Suppressor macrophage (primary cell): ENCODE measurements around the gene IGFBP2.

Experiments used
- DNase-seq, 4 experiments: peaks; one replicate each; pipeline ENCODE4 v3.0.0-alpha.2; 2020 to 2022

Gene IGFBP2

GRCh38 chr2:216663846-216664245 is 30.6 kb downstream of the IGFBP2 start:
- DNase-seq: no peak

DNA sequence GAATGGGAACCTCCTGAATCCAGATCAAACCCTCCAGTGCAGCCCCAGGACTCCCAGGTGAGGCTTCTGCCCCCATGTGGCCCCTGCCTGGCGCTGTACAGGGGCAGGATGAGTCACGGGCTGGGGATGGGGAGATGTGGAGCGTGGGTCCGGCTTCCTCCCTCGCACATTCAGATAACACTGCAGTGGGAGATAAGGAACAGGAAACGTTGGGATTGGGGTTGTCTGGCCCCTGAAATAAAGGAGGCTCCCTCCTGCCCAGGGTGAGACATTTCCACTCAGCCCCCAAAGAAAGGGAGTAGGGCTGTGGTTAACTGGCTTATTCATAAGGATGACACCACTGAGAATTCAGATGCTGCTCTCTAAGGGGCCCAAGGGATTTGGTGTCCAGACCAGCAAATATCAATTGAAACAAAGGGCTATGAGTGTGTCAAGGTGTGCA is 31.4 kb downstream of the IGFBP2 start:
- DNase-seq: no peak

DNA sequence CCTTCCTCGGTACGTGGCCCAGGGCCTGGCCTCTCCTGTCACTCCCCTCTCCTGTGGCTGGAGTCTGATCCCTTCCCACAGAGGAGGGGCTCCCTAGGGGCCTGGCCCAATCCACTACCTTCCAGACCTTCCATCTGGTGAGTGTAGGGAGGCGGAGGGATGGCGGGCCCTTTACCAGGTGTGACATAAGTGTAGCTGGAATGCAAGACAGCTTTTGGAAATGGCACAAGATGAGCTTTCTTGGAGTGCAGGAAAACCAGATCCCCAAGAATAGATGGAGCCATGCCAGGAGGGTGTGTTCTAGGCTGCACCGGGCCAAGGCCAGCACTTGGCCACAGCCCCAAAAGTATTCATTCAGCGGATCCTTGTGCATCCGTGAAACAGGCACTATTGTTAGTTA is 32.0 kb downstream of the IGFBP2 start:
- no peak for DNase-seq

- no peak for DNase-seq
Observed at GRCh38 chr2:216665717-216666116, 32.5 kb downstream of the IGFBP2 start.

DNA sequence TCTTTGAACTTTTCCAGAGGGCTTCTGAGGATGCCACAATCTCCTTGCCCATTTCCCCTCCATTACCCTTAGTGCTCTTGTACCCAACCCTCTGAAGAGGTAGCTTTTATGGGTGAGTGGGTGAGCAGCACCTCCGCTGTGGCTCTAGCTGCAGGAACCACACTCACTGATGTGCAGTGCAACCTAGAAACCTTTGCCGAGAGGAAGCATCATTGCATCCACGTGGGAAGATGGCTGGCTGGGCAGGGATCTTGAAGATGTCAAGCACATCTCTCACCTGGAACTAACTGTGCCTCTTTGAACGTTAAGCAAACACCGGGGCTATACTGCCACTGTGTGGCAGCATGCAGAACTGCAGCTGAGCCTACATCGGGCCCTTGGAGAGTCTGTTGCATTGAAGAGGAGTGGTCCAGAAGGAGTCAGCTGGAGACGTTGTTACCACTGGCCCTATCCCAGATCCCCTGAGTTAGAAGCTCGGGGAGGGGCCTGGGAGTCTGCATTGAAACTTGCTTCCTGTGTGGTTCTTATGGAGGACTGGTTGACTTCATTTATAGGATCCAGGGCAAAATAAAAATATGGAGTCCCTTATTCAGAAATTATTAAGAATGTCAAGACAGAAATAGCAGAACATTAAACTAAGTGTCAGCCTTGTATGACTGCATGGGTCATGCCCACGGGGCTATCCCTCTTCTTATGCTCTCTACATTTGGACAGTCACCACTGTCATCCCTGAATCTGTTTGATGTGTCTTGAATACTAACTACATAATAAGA is 33.4 kb downstream of the IGFBP2 start:
- DNase-seq: peak; percentile 69 to 83 (median 76)

DNA sequence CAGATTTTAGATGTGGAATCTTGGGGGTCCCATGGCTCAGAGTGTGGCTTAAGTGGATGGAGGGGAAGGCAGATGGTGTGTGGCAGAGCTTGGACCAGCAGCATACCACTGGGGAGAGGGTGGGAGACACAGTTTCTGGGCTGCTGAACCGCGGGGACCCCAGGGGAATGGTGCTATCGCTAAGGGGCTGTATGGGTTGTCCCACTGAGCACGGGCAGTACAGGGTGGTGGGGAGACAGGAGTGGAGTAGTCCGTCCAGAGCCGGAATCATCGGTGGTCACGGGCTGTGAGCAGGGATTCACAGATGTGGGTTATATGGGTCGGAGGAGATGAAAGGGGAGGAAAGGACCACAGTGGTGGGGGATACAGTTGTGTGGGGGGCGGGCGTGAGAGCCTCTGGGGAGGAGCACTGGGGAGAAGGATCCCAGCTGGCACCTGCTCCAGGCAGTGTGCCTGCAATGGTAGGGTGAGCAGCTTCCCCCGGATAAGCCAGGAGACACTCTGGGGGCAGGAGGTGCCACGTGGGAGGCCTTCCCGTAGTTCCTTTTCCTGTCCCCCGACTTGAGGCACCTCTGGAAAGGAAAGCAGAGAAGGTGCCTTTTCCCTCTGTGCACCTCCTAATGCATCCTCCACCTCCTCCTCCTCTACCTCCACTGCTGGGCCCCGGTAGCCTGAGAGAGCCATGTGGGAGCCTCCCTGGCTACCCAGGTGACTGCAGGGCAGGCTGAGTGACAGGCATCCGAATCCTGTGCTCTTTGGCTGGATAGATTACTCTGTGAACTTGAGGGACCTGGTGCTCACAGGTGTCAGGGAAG is 37.3 kb downstream of the IGFBP2 start:
- DNase-seq: no peak

GRCh38 chr2:216671081-216671411 is 37.8 kb downstream of the IGFBP2 start:
- no peak for DNase-seq

DNA sequence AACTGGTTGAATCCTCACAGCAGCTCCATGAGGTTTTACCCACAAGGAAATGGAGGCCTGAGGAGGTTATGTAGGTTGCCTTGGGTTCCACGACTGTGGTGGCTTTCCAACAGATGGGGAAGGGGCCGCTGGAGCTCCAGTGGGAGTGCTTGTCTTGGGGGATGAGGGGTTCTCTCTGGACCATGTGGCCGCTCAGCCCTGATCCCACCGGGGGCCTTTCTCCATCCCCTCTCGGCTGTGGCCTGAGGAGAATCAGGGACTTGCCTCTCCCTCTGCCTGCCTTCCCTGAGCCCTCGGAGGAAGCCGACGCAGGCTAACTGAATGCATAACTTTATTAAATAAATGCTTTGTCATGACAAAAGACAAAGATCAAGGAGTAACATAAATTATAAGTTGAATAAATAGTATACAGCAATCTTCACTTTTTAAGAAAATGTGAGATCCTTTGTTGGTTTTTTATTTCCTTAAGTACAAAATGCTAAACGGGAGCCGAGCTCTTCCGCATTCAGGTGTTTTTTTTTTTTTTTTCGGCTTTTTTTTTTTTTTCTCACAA is 38.6 kb downstream of the IGFBP2 start:
- no peak for DNase-seq

- DNase-seq: no peak
Observed at GRCh38 chr2:216672466-216672865, 39.2 kb downstream of the IGFBP2 start.

- DNase-seq: no peak
Observed at GRCh38 chr2:216673021-216673420, 39.8 kb downstream of the IGFBP2 start.

DNA sequence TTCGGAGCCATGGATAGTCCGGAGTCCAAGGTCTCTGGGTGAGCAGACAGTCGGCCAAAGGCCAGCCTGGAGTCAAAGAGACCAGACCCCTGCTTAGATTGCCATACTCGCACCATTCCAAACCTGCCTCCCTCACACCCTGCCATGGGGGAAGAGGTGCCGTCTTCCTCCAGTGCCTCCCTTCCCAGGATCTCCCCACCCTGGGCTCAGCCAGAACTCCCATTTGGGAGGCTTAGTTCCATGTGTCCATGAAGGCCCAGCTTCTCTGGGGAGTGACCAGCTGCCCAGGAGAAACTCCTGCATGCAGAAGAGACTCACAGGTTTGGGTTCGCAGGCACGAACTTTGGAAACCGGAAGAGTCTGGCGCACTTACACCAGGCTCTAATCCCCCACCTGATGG is 40.4 kb downstream of the IGFBP2 start:
- no peak for DNase-seq

DNA sequence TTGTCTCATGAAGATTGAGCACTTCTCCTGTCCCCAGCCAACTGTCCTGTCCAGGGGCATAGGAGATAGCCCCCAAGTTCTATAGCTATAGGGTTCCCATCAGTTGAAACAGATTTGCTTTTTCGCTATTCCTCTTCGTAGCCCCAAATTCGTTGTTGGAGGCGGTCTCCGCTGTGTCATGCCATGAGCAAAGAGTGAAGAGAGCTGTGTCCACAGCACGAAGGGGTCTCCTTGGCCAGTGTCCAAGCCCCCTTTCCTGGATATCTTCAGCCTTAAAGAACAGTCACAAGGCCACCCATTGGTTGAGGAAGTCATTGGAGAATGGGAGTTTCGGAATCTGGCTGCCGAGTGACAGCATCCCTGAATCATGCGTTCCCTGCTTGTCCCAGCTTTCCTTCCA is 41.2 kb downstream of the IGFBP2 start:
- DNase-seq: no peak

DNA sequence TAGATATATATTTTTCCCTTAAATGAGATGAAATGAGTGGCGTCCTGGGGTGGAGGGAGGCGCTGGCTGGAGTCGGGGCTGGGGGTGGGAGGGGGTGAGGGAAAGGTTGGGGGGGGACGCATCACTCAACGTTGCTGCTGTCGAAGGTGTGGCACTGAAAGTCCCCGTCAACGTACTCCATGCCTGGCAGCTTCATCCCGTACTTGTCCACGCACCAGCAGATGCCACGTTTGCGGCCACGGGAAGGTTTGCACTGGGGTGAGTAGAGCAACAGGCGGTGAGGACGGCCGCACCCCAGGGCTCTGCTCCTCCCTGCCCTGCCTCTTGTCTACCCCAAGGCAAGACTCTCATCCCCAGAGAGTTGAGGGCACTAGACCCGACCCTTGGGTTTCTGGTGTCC is 43.4 kb downstream of the IGFBP2 start:
- DNase-seq: no peak

DNA sequence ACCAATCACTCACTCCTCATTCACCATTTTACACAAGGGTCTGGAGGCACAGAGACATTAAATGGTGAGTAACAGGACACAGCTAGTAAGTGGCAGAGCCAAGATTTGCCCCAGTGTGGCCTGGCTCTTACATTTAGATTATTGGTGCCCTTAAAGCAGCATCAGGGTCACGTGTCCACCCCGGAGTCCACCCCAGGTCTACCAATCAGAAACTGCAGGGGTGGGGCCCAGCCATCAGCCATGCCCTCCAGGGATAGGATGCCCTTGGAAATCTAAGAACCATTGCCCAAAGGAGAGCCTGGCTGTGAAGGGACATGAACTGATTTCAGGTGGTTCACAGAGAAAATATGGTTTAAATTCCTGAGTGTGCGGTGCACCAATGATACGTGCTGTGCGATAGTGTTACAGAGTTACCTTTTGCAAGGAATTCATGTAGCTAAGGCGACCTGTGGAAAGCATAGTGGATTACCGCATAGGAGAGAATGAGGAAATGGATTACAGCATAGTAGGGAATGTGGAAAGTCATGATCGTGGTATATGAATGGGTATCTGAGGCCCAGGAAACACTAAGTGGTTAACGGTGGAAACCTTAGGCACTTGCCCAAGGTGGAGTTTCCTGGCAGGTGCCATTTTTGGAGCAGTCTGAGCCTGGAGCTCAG is 44.3 kb downstream of the IGFBP2 start:
- DNase-seq: no peak

- DNase-seq: no peak
Observed at GRCh38 chr2:216678098-216678465, 44.9 kb downstream of the IGFBP2 start.

DNA sequence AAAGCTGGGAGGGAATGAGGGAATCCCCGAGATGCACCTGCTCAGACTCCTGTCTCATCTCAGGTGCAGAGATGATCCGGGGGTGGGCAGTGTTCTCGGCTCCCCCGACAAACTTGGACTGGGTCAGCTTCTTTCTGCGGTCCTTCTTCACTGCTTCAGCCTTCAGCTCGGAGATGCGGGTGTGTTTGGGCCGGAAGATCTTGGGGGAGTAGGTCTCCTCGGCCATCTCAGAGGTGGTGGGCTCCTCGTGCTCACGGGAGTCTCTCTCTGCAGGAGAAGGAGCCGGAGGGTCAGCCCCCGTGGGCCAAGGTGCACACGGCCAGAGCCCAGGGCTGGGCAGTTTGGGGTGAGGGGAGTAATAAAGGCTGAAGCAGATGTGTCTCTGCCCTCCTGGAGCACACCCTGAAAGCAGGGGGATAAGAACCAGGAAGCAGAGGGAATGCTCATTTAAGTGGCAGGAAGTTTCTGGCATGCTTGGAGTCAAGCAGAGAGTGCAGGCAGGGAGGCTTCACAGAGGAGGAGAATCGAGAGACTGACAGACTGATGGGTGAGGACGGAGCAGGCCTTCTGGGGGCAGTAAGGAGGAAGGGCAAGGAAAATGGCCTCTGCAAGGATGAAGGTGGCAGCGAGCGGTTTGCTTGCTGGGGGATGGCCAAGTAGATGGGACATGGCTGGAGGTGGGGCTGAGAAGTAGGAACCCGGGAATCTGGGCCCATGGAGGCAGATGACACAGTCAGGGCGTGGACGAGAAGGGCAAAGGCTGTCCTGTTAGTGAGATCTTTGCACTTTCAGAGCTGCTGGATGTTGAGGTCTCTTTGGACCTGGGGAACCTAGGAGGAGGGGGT is 45.8 kb downstream of the IGFBP2 start:
- no peak for DNase-seq

- no peak for DNase-seq
Observed at GRCh38 chr2:216679658-216680024, 46.4 kb downstream of the IGFBP2 start.

- no peak for DNase-seq
Observed at GRCh38 chr2:216680951-216681629, 47.9 kb downstream of the IGFBP2 start.

- DNase-seq: no peak
Observed at GRCh38 chr2:216681683-216682082, 48.5 kb downstream of the IGFBP2 start.

- DNase-seq: peak; percentile 74 to 86 (median 82)
Observed at GRCh38 chr2:216683846-216684245, 50.6 kb downstream of the IGFBP2 start.

DNA sequence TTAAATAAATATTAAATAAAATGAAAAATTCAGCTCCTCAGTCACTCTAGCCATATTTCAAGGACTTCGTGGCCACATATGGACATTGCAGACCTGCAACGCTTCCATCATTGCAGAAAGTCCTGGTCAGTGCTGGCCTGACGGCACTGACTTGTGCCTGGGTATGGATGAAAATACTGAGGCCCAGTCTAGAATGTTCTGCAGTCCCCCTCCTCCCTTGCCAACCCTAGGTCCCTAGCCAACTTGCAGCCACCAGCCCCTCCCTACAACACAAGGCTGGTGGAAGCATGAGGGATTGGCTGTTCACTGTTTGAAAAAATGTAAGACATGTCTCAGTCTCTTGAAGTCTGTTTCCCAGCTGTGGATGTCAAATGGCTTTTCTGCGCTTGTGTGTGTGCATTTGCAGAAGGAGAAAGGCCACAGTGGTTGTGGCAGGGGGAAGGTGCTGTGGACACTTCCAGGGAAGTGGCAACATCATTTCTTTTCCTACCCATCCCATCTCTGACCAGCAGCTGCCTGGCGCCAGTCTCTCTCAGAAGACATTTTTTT is 52.2 kb downstream of the IGFBP2 start:
- no peak for DNase-seq

DNA sequence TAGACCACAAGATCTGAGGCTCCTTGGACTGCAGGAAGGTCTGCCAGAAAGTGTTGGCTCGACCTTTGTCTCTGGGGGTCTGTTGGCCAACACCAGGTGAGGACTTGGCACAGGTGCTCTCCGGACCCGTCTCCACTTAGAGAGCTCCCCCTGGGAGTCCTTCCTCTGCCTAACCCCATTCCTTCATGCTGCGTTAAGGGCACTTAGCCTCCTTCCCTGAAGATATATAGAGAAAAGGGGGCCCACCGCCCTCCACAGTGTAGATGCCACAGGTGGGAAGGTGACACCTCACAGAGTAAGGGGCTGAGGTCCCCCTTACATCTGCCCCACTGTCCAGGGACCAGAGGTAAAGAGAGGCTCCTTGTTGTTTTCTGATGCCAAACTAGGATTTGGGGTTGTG is 53.9 kb downstream of the IGFBP2 start:
- no peak for DNase-seq
